GM12878 (cell line): Measurements from ENCODE around the gene TKTL1. TPM values are rescaled to one million over a fixed set of nuclear protein-coding genes. Genes with fewer than 3 reads are reported as not detected.

Experiments used
- ATAC-seq: fragments of 200-7000 bp; cut with Tn5 transposase; 3 replicates; pipeline ENCODE4 v1.9.1; 2020; ENCODE audit warnings: mild to moderate bottlenecking, moderate library complexity
- BruUV-seq: library from RNA; stranded (reverse); fragments of 400-500 nt; replicated peaks from 2 replicates; lab custom pipeline; 2021; lab: Mats Ljungman, UMichigan
- CTCF ChIA-PET: fragments of 300-600 bp; sonication (Branson Sonifier 250); formaldehyde crosslinking; extraction: SDS; loops from one replicate; lab custom pipeline; 2021; ENCODE audit warnings: inconsistent platforms; lab: Yijun Ruan, JAX
- POLR2A ChIA-PET: fragments of 350-600 bp; formaldehyde crosslinking; extraction: SDS; loops from one replicate; lab custom pipeline; 2021; ENCODE audit warnings: inconsistent platforms; lab: Charles Lee
- RAD21 ChIA-PET: fragments of 300-600 bp; sonication (Branson Sonifier 250); formaldehyde crosslinking; loops from one replicate; lab custom pipeline; 2023; ENCODE audit warnings: antibody characterized with exemption; ENCODE audit not compliant: unreplicated experiment; lab: Charles Lee
- SMC1A ChIA-PET: fragments of 300-600 bp; sonication (Branson Sonifier 250); formaldehyde crosslinking; loops from one replicate; lab custom pipeline; 2023; ENCODE audit not compliant: unreplicated experiment, uncharacterized antibody; lab: Charles Lee
- DNase-seq: peaks from one replicate; pipeline ENCODE4 v3.0.0-alpha.2; 2011; ENCODE audit warnings: low read depth, low spot score
- FAIRE-seq: peaks from 3 replicates; lab custom pipeline; 2011; peaks lifted over from hg19 to GRCh38; lab: Jason Lieb, UNC
- H2AFZ ChIP-seq: 2 replicates; pipeline ENCODE4 v1.6.0; 2011; ENCODE audit warnings: low read depth, low read length, control low read depth; ENCODE audit not compliant: control insufficient read depth
- H3K27ac ChIP-seq: 2 replicates; pipeline ENCODE4 v1.5.1; 2011; ENCODE audit warnings: control low read depth; ENCODE audit not compliant: control insufficient read depth, insufficient read depth
- H3K27me3 ChIP-seq, 2 experiments: replicated peaks in 1 of 2; 2 replicates each; pipeline versions ENCODE4 v1.6.0 to v1.6.1; 2011; ENCODE audit warnings: low read length in 1 of 2; ENCODE audit not compliant: control insufficient read depth in 2 of 2, insufficient read depth in 2 of 2
- H3K36me3 ChIP-seq, 2 experiments: 2 replicates each; pipeline ENCODE4 v1.5.1; 2011; ENCODE audit warnings: low read length in 1 of 2; ENCODE audit not compliant: control insufficient read depth in 2 of 2, insufficient read depth in 2 of 2
- H3K4me1 ChIP-seq: 2 replicates; pipeline ENCODE4 v1.6.1; 2011; ENCODE audit warnings: mild to moderate bottlenecking, low read length, moderate library complexity, mixed read lengths; ENCODE audit not compliant: control insufficient read depth, insufficient read depth
- H3K4me2 ChIP-seq: 2 replicates; pipeline ENCODE4 v1.6.0; 2011; ENCODE audit warnings: control low read depth; ENCODE audit not compliant: control insufficient read depth, insufficient read depth
- H3K4me3 ChIP-seq: fragments of 200-600 bp; sonication (generic); 2 replicates; pipeline ENCODE4 v1.5.1; 2016
- H3K79me2 ChIP-seq: 2 replicates; pipeline ENCODE4 v1.6.0; 2011; ENCODE audit warnings: low read length; ENCODE audit not compliant: control insufficient read depth, insufficient read depth
- H3K9ac ChIP-seq: 2 replicates; pipeline ENCODE4 v1.8.0; 2011; ENCODE audit warnings: low read length, control low read depth, mixed read lengths; ENCODE audit not compliant: control insufficient read depth, insufficient read depth
- H3K9me3 ChIP-seq: replicated peaks from 3 replicates; pipeline ENCODE4 v1.5.1; 2011; ENCODE audit warnings: mild to moderate bottlenecking, low read length; ENCODE audit not compliant: control insufficient read depth, insufficient read depth
- H4K20me1 ChIP-seq: 2 replicates; pipeline ENCODE4 v1.6.0; 2011; ENCODE audit not compliant: control insufficient read depth, insufficient read depth
- BHLHE40 ChIP-seq, 2 experiments: fragments of 450-650 bp in 1 of 2; IDR thresholded peaks; 2 replicates each; pipeline ENCODE4 v1.6.1; 2011 to 2017; ENCODE audit warnings: low read depth in 2 of 2, borderline replicate concordance in 1 of 2, improper control_type of control experiment in 1 of 2, low read length in 1 of 2, mild to moderate bottlenecking in 1 of 2
- CHD4 ChIP-seq: fragments of 200-600 bp; sonication (generic); IDR thresholded peaks from 2 replicates; pipeline ENCODE4 v1.6.1; 2016; ENCODE audit warnings: mild to moderate bottlenecking
- E4F1 ChIP-seq: fragments of 450-650 bp; IDR thresholded peaks from 2 replicates; pipeline ENCODE4 v1.6.1; 2018; ENCODE audit warnings: borderline replicate concordance, mild to moderate bottlenecking; ENCODE audit not compliant: partially characterized antibody
- EED ChIP-seq: sonication (generic); IDR thresholded peaks from 2 replicates; pipeline ENCODE4 v1.6.1; 2016; ENCODE audit warnings: antibody characterized with exemption, low read depth
- GABPA ChIP-seq: IDR thresholded peaks from 2 replicates; pipeline ENCODE4 v1.6.1; 2014; ENCODE audit warnings: antibody characterized with exemption, low read depth, mild to moderate bottlenecking, inconsistent platforms
- HDAC2 ChIP-seq: fragments of 200-600 bp; sonication (generic); IDR thresholded peaks from 2 replicates; pipeline ENCODE4 v1.6.1; 2017
- MAX ChIP-seq: IDR thresholded peaks from 2 replicates; pipeline ENCODE4 v1.6.1; 2012; ENCODE audit warnings: low read depth, low read length, improper control_type of control experiment
- MEF2A ChIP-seq: IDR thresholded peaks from 2 replicates; pipeline ENCODE4 v1.6.1; 2011; ENCODE audit warnings: low read depth, mild to moderate bottlenecking, low read length, moderate library complexity; ENCODE audit not compliant: insufficient read depth
- MTA3 ChIP-seq: IDR thresholded peaks from 2 replicates; pipeline ENCODE4 v1.6.1; 2012; ENCODE audit warnings: low read length, inconsistent platforms, borderline replicate concordance
- NKRF ChIP-seq: fragments of 450-650 bp; conservative IDR thresholded peaks from 2 replicates; pipeline ENCODE4 v1.6.1; 2017; ENCODE audit warnings: mild to moderate bottlenecking, moderate library complexity
- NR2F1 ChIP-seq: fragments of 450-650 bp; conservative IDR thresholded peaks from 2 replicates; pipeline ENCODE4 v1.6.1; 2017; ENCODE audit warnings: mild to moderate bottlenecking
- POLR2AphosphoS2 ChIP-seq: IDR thresholded peaks from 2 replicates; pipeline ENCODE4 v1.6.1; 2011; ENCODE audit warnings: low read depth, mild to moderate bottlenecking, low read length, improper control_type of control experiment, moderate library complexity
- RAD51 ChIP-seq: fragments of 450-650 bp; IDR thresholded peaks from 2 replicates; pipeline ENCODE4 v1.6.1; 2016; ENCODE audit warnings: moderate library complexity, mild to moderate bottlenecking, inconsistent platforms
- RBBP5 ChIP-seq: fragments of 200-600 bp; sonication (generic); conservative IDR thresholded peaks from 2 replicates; pipeline ENCODE4 v1.6.1; 2016
- RCOR1 ChIP-seq: conservative IDR thresholded peaks from 2 replicates; pipeline ENCODE4 v1.6.1; 2012; ENCODE audit warnings: low read depth, low read length, improper control_type of control experiment
- STAT3 ChIP-seq: IDR thresholded peaks from 2 replicates; pipeline ENCODE4 v1.6.1; 2011; ENCODE audit warnings: low read depth, low read length, improper control_type of control experiment
- TARDBP ChIP-seq: IDR thresholded peaks from 2 replicates; pipeline ENCODE4 v1.6.1; 2016; ENCODE audit warnings: borderline replicate concordance
- ZBTB4 ChIP-seq: fragments of 450-650 bp; formaldehyde crosslinking; IDR thresholded peaks from 2 replicates; pipeline ENCODE4 v1.4.0; 2022; ENCODE audit warnings: mild to moderate bottlenecking, moderate library complexity
- ZNF24 ChIP-seq: fragments of 450-650 bp; IDR thresholded peaks from 2 replicates; pipeline ENCODE4 v1.6.1; 2017; ENCODE audit warnings: antibody characterized with exemption, mild to moderate bottlenecking
- WGBS: methylation state at CpG from one replicate; pipeline ENCODE4 v1.1.6; 2016; ENCODE audit warnings: low lambda C conversion rate; ENCODE audit not compliant: insufficient replicate concordance, insufficient coverage; ENCODE audit errors: missing lambda C conversion rate; 5-methylcytosine and 5-hydroxymethylcytosine counted together
- in situ Hi-C: fragments of 300-500 bp; cut with MboI; formaldehyde crosslinking; loops from 9 replicates; pipeline ENCODE4 v1.14.3; 2018; ENCODE audit warnings: mixed read lengths
- intact Hi-C: fragments of 100-400 bp; cut with micrococcal nuclease; formaldehyde crosslinking; loops from one replicate; pipeline ENCODE4 v1.14.2; 2022; ENCODE audit not compliant: unreplicated experiment
- polyA plus RNA-seq, 11 experiments: library from polyadenylated mRNA; depleted of rRNA in 4 of 11; unstranded in 6 of 11; stranded (reverse) in 5 of 11; fragments of >200 nt; fragmentation: Nextera tagmentation in 4 of 11; fragmentation: Illumina TruSeq in 1 of 11; extraction: Ambion mirVana in 4 of 11; extraction: Trizol in 1 of 11; gene quantifications; 1 replicate in 1 of 11; 2 replicates in 10 of 11; pipeline versions ENCODE4 v1.2.1 to v1.2.3, GENCODE V29; 2011 to 2016; ENCODE audit warnings: inconsistent platforms in 2 of 11, missing spikeins in 2 of 11, low read depth in 1 of 11
- total RNA-seq, 4 experiments: library from RNA; depleted of rRNA in 3 of 4; stranded (reverse); fragments of >200 nt in 3 of 4; fragmentation: Illumina TruSeq in 1 of 4; extraction: Trizol in 1 of 4; gene quantifications; 2 replicates each; pipeline versions ENCODE4 v1.2.1 to v1.2.3, GENCODE V29; 2013 to 2021

Gene TKTL1
- total and polyA plus RNA-seq, 10 of the 15 experiments (the other 5 are each of a cell fraction or from before 2014, with no cell fraction given) = 0.01 to 0.07 TPM; not detected in 8

- DNase-seq = no peak
- 87% methylated on average over 32 of the region's 34 CpGs for whole genome bisulfite sequencing
- ChIA-PET SMC1A (no interaction called here), POLR2A (no interaction called here), RAD21 (no interaction called here), CTCF (no interaction called here)
- H3K9ac ChIP-seq = no peak overlapping the region
- no peak overlapping the region for H2AFZ ChIP-seq
- intact Hi-C loops (no loop called here), in situ Hi-C loops (no loop called here)
- no peak overlapping the region for H3K4me3 ChIP-seq
- H3K36me3 ChIP-seq = peaks cover 6 to 51% of the 10 kb centered on the region in 2 experiments; a peak in 3 of 4 replicates
- H3K9me3 ChIP-seq = no peaks in the 10 kb centered on the region; the same call in 2 of the 3 replicates
- H3K4me1 ChIP-seq = no peaks in the 10 kb centered on the region
- no peak for ATAC-seq
- no peaks in the 10 kb centered on the region for H3K27me3 ChIP-seq
- no peak for FAIRE-seq
- TF ChIP-seq CHD4 (no peak), ZBTB4 (CRISPR knock-in tag) (no peak), MEF2A (no peak), RBBP5 (no peak), E4F1 (no peak), POLR2AphosphoS2 (no peak), ZNF24 (no peak), GABPA (no peak), EED (no peak), RCOR1 (no peak), NKRF (no peak), MAX (no peak), STAT3 (no peak), MTA3 (no peak), BHLHE40 (IDR thresholded peaks at IDR 0.05; ENCODE audit: borderline replicate concordance in 1 of 2, low read depth in 2 of 2, low read length in 1 of 2) (no peak), HDAC2 (no peak), RAD51 (no peak), NR2F1 (no peak), TARDBP (no peak)
- no peak overlapping the region for H3K4me2 ChIP-seq
- no TSS peak for BruUV-seq
- no peaks in the 10 kb centered on the region for H3K79me2 ChIP-seq
- no peaks in the 10 kb centered on the region for H4K20me1 ChIP-seq
- H3K27ac ChIP-seq = no peak overlapping the region
Observed at GRCh38 chrX:154360155-154360713, 64.6 kb downstream of the TKTL1 start.
